A549 (cell line): Measurements from ENCODE around the gene NUDCD2. TPM values are rescaled to one million over a fixed set of nuclear protein-coding genes. Genes with fewer than 3 reads are reported as not detected.

Source experiments
- ATAC-seq, 2 experiments: fragments of 200-7000 bp in 1 of 2; fragments of >200 bp in 1 of 2; cut with Nextera tagmentation in 1 of 2; cut with Tn5 transposase in 1 of 2; 3 replicates each; pipeline versions ENCODE4 v1.8.0 to v1.9.1; 2018 to 2020; ENCODE audit warnings: mild to moderate bottlenecking in 1 of 2, moderate library complexity in 1 of 2
- CTCF ChIA-PET: fragments of 300-600 bp; sonication (Branson Sonifier 250); formaldehyde crosslinking; extraction: SDS; loops from one replicate; lab custom pipeline; 2021; ENCODE audit warnings: antibody characterized with exemption, inconsistent platforms; lab: Yijun Ruan, JAX
- POLR2A ChIA-PET: fragments of 350-600 bp; formaldehyde crosslinking; extraction: SDS; loops from one replicate; lab custom pipeline; 2021; ENCODE audit warnings: antibody characterized with exemption, inconsistent platforms; lab: Yijun Ruan, JAX
- DNase-seq, 2 experiments: peaks; one replicate each; pipeline versions ENCODE4 v3.0.0 to v3.0.0-alpha.2; 2011 to 2016; ENCODE audit warnings: low read depth in 1 of 2, low spot score in 1 of 2
- FAIRE-seq: peaks from 2 replicates; lab custom pipeline; 2011; peaks lifted over from hg19 to GRCh38; lab: Jason Lieb, UNC
- H3K27ac ChIP-seq, 2 experiments: fragments of >200 bp; sonication (Bioruptor Twin); formaldehyde crosslinking; 3 replicates each; pipeline ENCODE4 v1.5.1; 2016 to 2017
- H3K4me1 ChIP-seq: fragments of >200 bp; sonication (Bioruptor Twin); formaldehyde crosslinking; 3 replicates; pipeline ENCODE4 v1.6.1; 2016
- H3K4me2 ChIP-seq: fragments of >200 bp; sonication (Bioruptor Twin); formaldehyde crosslinking; 3 replicates; pipeline ENCODE4 v1.6.1; 2016
- H3K4me3 ChIP-seq: fragments of >200 bp; sonication (Bioruptor Twin); formaldehyde crosslinking; 3 replicates; pipeline ENCODE4 v1.5.1; 2016
- H3K9me3 ChIP-seq: fragments of >200 bp; sonication (Bioruptor Twin); formaldehyde crosslinking; 3 replicates; pipeline ENCODE4 v1.6.1; 2016
- BHLHE40 ChIP-seq: IDR thresholded peaks from 2 replicates; pipeline ENCODE4 v1.6.1; 2012; ENCODE audit warnings: low read depth, low read length, inconsistent platforms
- CBX8 ChIP-seq: fragments of 200-600 bp; sonication (generic); IDR thresholded peaks from 2 replicates; pipeline ENCODE4 v1.6.1; 2016
- CEBPB ChIP-seq, 2 experiments: fragments of >200 bp in 1 of 2; sonication (Bioruptor Twin) in 1 of 2; formaldehyde crosslinking in 1 of 2; IDR thresholded peaks; 2 replicates each; pipeline ENCODE4 v1.6.1; 2012 to 2016
- E2F6 ChIP-seq: IDR thresholded peaks from 2 replicates; pipeline ENCODE4 v1.6.1; 2012; ENCODE audit warnings: low read depth, borderline replicate concordance
- EHF ChIP-seq: fragments of 250-450 bp; sonication (Bioruptor Pico); IDR thresholded peaks from 2 replicates; pipeline ENCODE4 v1.5.0; 2020; ENCODE audit warnings: mild to moderate bottlenecking
- EHMT2 ChIP-seq: fragments of 200-600 bp; sonication (generic); IDR thresholded peaks from 2 replicates; pipeline ENCODE4 v1.6.1; 2016; ENCODE audit warnings: antibody characterized with exemption, low read depth, mild to moderate bottlenecking, moderate library complexity
- EP300 ChIP-seq, 2 experiments: fragments of >200 bp; sonication (Bioruptor Twin); formaldehyde crosslinking; IDR thresholded peaks; 2 replicates in 1 of 2; 3 replicates in 1 of 2; pipeline ENCODE4 v1.6.1; 2016 to 2017
- ESRRA ChIP-seq: fragments of 150-350 bp; IDR thresholded peaks from 2 replicates; pipeline ENCODE4 v1.6.1; 2014; ENCODE audit warnings: mild to moderate bottlenecking, low read length, borderline replicate concordance
- GATA3 ChIP-seq: IDR thresholded peaks from 2 replicates; pipeline ENCODE4 v1.6.1; 2012; ENCODE audit warnings: borderline replicate concordance
- HDAC2 ChIP-seq: fragments of 200-600 bp; sonication (generic); IDR thresholded peaks from 2 replicates; pipeline ENCODE4 v1.6.1; 2016
- HEYL ChIP-seq: fragments of 250-450 bp; sonication (Bioruptor Pico); IDR thresholded peaks from 2 replicates; pipeline ENCODE4 v1.8.0; 2021; ENCODE audit warnings: mild to moderate bottlenecking, moderate library complexity
- HOXA7 ChIP-seq: fragments of 250-450 bp; sonication (Bioruptor Pico); IDR thresholded peaks from 2 replicates; pipeline ENCODE4 v1.5.0; 2020; ENCODE audit warnings: mild to moderate bottlenecking, moderate library complexity
- HOXB13 ChIP-seq: fragments of 250-450 bp; sonication (Bioruptor Pico); IDR thresholded peaks from 2 replicates; pipeline ENCODE4 v1.5.0; 2020; ENCODE audit warnings: low read depth, mild to moderate bottlenecking, moderate library complexity
- HOXB5 ChIP-seq: fragments of 250-450 bp; sonication (Bioruptor Pico); IDR thresholded peaks from 2 replicates; pipeline ENCODE4 v1.5.0; 2020; ENCODE audit warnings: mild to moderate bottlenecking, moderate library complexity
- JUN ChIP-seq, 2 experiments: fragments of >200 bp; sonication (Bioruptor Twin); formaldehyde crosslinking; IDR thresholded peaks; 2 replicates in 1 of 2; 3 replicates in 1 of 2; pipeline ENCODE4 v1.6.1; 2016 to 2017
- MAFK ChIP-seq: fragments of 450-650 bp; IDR thresholded peaks from 2 replicates; pipeline ENCODE4 v1.6.1; 2014; ENCODE audit not compliant: partially characterized antibody
- MAZ ChIP-seq: fragments of 150-350 bp; IDR thresholded peaks from 2 replicates; pipeline ENCODE4 v1.6.1; 2014; ENCODE audit warnings: antibody characterized with exemption, low read depth, low read length, borderline replicate concordance
- MYC ChIP-seq: IDR thresholded peaks from 2 replicates; pipeline ENCODE4 v1.6.1; 2012; ENCODE audit warnings: mild to moderate bottlenecking, inconsistent platforms, low read length, improper control_type of control experiment, borderline replicate concordance
- NPAS2 ChIP-seq: fragments of 250-450 bp; sonication (Bioruptor Pico); IDR thresholded peaks from 2 replicates; pipeline ENCODE4 v1.8.0; 2022; ENCODE audit warnings: mild to moderate bottlenecking, moderate library complexity, borderline replicate concordance
- PBX3 ChIP-seq: IDR thresholded peaks from 2 replicates; pipeline ENCODE4 v1.6.1; 2012
- RAD21 ChIP-seq, 2 experiments: fragments of >200 bp in 1 of 2; sonication (Bioruptor Twin) in 1 of 2; formaldehyde crosslinking in 1 of 2; IDR thresholded peaks in 1 of 2; conservative IDR thresholded peaks in 1 of 2; 2 replicates in 1 of 2; 3 replicates in 1 of 2; pipeline ENCODE4 v1.6.1; 2012 to 2018; ENCODE audit warnings: inconsistent platforms in 1 of 2
- TFCP2L1 ChIP-seq: fragments of 250-450 bp; sonication (Bioruptor Pico); IDR thresholded peaks from 2 replicates; pipeline ENCODE4 v1.5.0; 2021; ENCODE audit warnings: mild to moderate bottlenecking
- TP53 ChIP-seq: fragments of 250-450 bp; sonication (Bioruptor Pico); IDR thresholded peaks from 2 replicates; pipeline ENCODE4 v1.5.0; 2021; ENCODE audit warnings: mild to moderate bottlenecking, moderate library complexity
- USF2 ChIP-seq: fragments of 450-650 bp; IDR thresholded peaks from 2 replicates; pipeline ENCODE4 v1.6.1; 2014; ENCODE audit warnings: antibody characterized with exemption
- WGBS: methylation state at CpG from one replicate; pipeline ENCODE4 v1.1.6; 2017; ENCODE audit errors: missing lambda C conversion rate; 5-methylcytosine and 5-hydroxymethylcytosine counted together
- polyA plus RNA-seq, 4 experiments: library from polyadenylated mRNA; depleted of rRNA in 3 of 4; stranded (reverse); fragments of >200 nt; fragmentation: RNase III in 1 of 4; extraction: RNeasy Plus Mini Kit Qiagen cat#74134 plus additional on column Dnase treatment in 1 of 4; gene quantifications; 2 replicates in 3 of 4; 3 replicates in 1 of 4; pipeline ENCODE4 v1.2.3, GENCODE V29; 2011 to 2017

Gene NUDCD2
- polyA plus RNA-seq, 2 of the 4 experiments (the other 2 are of a cell fraction) = 22.3 to 43.9 TPM

GRCh38 chr5:163489055-163489744, 29.3 kb upstream of the NUDCD2 start:
- CTCF ChIA-PET = interaction anchor here (0.6 to 1.7 kb wide), 5 partner anchors 14 to 18 kb away, joined by 3 to 4 read pairs (median 3); partner anchors contain the start of gene MAT2B
- 0 out of 3 replicates have a peak, but pooled peaks cover 3% of the 10 kb centered on the region for H3K4me1 ChIP-seq
- peak; percentile 76 to 90; a peak in 5 of 6 replicates for ATAC-seq
- no peak overlapping the region for H3K4me3 ChIP-seq
- no peak for FAIRE-seq
- DNase-seq = peak in 1 of 2 experiments; percentile 48
- no peak overlapping the region for H3K4me2 ChIP-seq
- 79% methylated on average over 6 of the region's 6 CpGs for WGBS
- H3K27ac ChIP-seq = no peak overlapping the region
- POLR2A ChIA-PET = no interaction called here
- H3K9me3 ChIP-seq = no peaks in the 10 kb centered on the region
- TF ChIP-seq MAZ = no peak
- 0 out of 4 replicates have a peak, but pooled peaks of 1 of the 2 experiments have one; percentile 20 for TF ChIP-seq CEBPB (IDR thresholded peaks at IDR 0.05)
- TF ChIP-seq, all 56 proteins: peak for 1

- H3K4me3 ChIP-seq = no peak overlapping the region
- FAIRE-seq (no peak), ATAC-seq (no peak), DNase-seq (no peak)
- TF ChIP-seq EHMT2 = no peak
- no peak for TF ChIP-seq TP53 (CRISPR knock-in tag)
- TF ChIP-seq USF2 = no peak
- TF ChIP-seq JUN (IDR thresholded peaks at IDR 0.05) = no peak
- no peak for TF ChIP-seq MAFK
- no peak for TF ChIP-seq BHLHE40
- no peak for TF ChIP-seq ESRRA
- no peak for TF ChIP-seq RAD21 (conservative IDR thresholded peaks at IDR 0.05 in 1 of 2, IDR thresholded peaks at IDR 0.05 in 1 of 2)
- no peak for TF ChIP-seq HDAC2
- TF ChIP-seq HOXB13 = no peak
- TF ChIP-seq EHF (CRISPR knock-in tag) = no peak
- no peak for TF ChIP-seq CBX8
- TF ChIP-seq GATA3 = no peak
- no peak for TF ChIP-seq NPAS2 (CRISPR knock-in tag)
- no peak for TF ChIP-seq HEYL (CRISPR knock-in tag)
- no peak for TF ChIP-seq MAZ
- no peak for TF ChIP-seq EP300 (IDR thresholded peaks at IDR 0.05)
- no peak for TF ChIP-seq HOXB5 (CRISPR knock-in tag)
- TF ChIP-seq MYC = no peak
- H3K27ac ChIP-seq = no peak overlapping the region
- CTCF ChIA-PET = no interaction called here
- POLR2A ChIA-PET = no interaction called here
- H3K4me2 ChIP-seq = no peak overlapping the region
- H3K4me1 ChIP-seq = peaks cover 9% of the 10 kb centered on the region; the same call in 2 of the 3 replicates
- no peaks in the 10 kb centered on the region for H3K9me3 ChIP-seq
- WGBS = 94% methylated on average over 1 of the region's 1 CpG
These were observed 19.0 kb upstream of the NUDCD2 start for GRCh38 chr5:163478982-163479271.

- DNase-seq = no peak
These were observed 18.5 kb upstream of the NUDCD2 start for GRCh38 chr5:163478126-163478981.

More at GRCh38 chr5:163478126-163478981, 18.5 kb upstream of the NUDCD2 start:
- Histone ChIP-seq H3K27ac (no peak overlapping the region), H3K4me1 (peaks cover 9% of the 10 kb centered on the region; the same call in 2 of the 3 replicates), H3K4me3 (no peak overlapping the region), H3K9me3 (no peaks in the 10 kb centered on the region), H3K4me2 (0 out of 3 replicates have a peak overlapping the region, but pooled peaks have one; percentile 9)
- TF ChIP-seq TFCP2L1 (CRISPR knock-in tag) = no peak
- TF ChIP-seq E2F6 = no peak
- no peak for TF ChIP-seq PBX3
- no peak for TF ChIP-seq HOXA7
- CTCF ChIA-PET = interaction anchor here (0.7 to 1.3 kb wide), 3 partner anchors 12 to 29 kb away, joined by 3 read pairs; no protein-coding TSS in a partner anchor
- WGBS = 75% methylated on average over 2 of the region's 2 CpGs
- FAIRE-seq = no peak
- ATAC-seq = no peak
- POLR2A ChIA-PET = interaction anchor here (1.4 kb wide), 1 partner anchor 18 kb away, joined by 6 read pairs; the partner anchor contains the start of genes HMMR and NUDCD2
